Dermis blood vessel endothelial cell (primary cell): Measurements from ENCODE around the gene CPXM1. TPM values are rescaled to one million over a fixed set of nuclear protein-coding genes. Genes with fewer than 3 reads are reported as not detected.
"Not testable (repeated sequence)": the region's sequence is repeated elsewhere in the genome, so short reads cannot be mapped to it uniquely, and the experiment has no call there.

Source experiments
- DNase-seq: peaks from one replicate; pipeline ENCODE4 v3.0.0; 2010
- total RNA-seq: library from RNA; depleted of rRNA; stranded (reverse); fragments of >200 nt; gene quantifications from 2 replicates; pipeline ENCODE4 v1.2.3, GENCODE V29; 2014

The CPXM1 gene
- total RNA-seq, 1 donor from 2014 or later = 0.34 TPM

DNA sequence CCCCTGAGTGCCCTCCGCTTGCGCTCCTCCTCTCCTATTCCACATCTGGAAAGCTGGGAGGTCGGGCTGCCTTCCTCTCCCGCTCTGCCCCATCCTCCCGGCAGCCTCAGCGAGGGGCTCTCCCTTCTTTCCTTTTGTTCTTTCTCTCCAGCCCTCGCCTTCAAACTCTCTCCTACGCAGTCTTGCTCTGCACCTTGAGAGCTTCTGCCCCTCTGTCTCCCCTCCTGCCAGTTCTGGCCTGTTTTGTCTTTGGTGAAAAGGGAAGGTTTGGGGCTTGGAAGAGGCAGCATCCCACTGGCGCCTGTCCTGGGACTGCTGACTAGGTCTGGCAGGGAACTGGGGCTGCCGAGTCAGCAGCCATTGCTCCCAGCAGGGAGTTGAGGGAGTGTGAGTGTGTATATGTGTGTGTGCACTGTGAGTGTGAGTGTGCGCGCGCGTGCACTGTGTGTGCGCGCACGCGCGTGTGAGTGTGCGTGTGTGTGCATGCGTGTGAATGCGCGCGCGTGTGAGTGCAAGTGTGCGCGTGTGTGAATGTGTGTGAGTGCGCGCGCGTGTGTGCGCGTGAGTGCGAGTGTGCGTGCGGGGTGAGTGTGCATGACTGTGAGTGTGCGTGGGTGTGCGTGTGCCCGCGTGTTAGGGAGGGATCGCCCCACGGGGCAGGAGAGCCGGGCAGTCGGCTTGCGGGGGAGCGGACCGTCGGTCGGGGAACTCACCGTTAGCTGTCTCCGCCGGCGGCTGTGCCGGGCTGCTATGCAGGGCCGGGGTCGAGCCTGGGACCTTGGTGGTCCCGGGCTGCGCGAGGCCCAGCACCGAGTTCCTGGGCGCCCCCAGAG, 523 bp downstream of the CPXM1 start:
- DNase-seq = no peak

DNA sequence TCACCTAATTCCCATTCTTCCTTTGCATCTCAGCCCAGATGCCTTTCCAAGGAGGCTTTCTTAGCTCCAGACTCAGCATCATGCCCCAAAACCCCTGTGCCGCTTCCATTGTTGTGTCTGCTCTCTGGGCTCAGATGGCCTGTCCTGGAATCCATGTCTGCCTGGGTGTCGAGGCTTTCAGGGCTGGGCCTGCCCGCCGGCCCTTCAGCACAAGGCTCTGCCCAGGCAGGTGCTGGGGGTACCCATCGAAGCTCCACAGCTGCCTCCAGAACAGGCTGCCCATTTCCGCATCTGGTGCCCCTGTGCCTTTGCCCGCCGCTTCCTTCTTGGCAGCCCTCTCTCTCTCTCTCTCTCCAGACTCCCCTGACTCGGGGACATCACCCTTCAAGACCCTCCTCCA, 1.2 kb downstream of the CPXM1 start:
- DNase-seq = no peak

DNA sequence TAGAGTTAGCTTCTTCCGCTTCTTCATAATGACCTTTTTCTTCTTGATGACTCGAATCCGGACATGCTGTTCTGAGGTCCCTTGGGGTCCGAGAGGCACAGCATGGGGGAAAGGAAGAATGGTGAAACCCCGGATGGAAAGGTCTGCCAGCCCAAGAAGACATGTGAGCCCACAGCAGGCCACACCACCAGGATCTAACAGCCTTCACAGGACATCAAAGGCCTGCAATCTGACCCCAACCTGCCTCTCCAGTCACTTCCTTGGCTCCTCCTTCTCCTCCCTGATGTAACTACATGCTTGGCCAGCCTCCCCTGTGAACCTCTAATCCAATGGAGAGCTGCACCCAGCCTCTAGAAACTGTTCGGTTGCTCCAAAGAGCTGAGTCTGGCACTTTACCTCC, 1.6 kb downstream of the CPXM1 start:
- no peak for DNase-seq

DNA sequence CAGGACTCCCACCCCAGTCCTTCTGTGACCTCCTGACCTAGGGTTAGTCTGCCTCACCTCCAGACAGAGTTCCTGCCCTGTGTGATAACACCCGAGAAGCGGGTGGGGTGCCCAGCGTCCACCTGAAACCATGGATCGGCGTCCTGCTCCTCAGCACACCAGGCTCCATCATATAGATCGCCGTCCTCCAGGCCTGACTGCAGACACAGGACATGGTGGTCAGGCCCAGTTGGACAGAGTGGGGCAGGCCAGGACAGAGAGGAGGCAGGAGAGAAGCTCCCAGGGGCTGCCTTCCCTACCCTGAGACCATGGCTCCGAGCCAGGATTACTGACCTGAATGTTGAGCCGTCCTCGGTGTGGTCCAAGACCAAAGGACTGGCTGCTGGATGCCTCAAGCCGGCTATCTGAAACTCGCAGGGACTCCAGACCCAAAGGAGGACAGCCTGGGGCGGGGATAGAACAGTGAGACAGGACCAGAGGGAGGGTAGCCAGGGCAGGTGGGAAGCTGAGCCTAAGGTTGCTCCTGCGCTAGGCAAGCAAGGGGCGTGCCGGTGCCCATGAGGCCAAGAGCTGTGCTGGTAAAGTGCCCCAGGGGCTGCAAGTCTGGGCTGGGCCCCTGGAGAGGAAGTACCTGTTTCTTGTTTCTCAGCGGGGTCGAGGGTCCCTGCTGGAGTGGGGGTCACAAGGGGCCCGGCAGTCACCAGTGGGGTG, 2.2 kb downstream of the CPXM1 start:
- DNase-seq = no peak

DNA sequence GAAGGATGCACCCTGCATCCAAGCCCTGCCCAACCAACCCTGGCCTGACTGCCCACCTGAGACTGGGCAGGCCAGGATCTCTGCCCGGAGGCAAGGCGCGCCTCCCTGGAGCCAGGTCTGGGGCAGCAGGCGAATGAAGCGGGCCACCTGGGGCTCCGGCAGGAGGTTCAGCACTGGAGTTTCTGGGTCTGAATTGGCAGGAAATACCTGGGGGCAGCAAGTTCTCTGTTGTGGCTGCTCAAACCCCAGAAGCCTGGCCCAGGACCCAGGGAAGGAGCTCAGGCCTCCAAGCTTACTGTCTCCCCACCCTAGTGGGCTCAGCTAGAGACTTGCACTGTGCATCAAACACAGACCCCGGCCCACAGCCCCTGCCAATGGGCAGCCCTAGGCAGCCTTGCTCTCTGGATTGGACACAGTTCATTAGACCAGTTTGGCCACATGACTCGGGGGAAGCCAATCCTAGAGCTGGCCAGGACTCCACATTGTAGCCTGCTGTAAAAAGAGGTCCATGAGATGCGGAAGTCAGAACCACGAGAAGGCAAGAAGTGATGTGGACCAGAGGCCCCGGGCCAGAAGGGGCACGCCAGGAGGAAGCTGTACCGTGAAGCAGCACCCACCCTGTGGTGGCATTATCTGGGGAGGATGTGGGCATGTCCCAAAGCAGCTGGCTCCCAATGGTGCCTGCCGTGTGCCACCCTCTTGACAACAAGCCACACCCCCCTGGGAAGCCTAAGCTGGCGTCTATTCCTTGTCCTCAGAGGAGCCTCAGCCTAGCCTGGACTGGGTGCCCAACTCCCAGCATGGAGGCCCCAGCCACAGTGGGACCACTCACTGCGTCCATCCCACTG, 3.1 kb downstream of the CPXM1 start:
- DNase-seq = no peak

DNA sequence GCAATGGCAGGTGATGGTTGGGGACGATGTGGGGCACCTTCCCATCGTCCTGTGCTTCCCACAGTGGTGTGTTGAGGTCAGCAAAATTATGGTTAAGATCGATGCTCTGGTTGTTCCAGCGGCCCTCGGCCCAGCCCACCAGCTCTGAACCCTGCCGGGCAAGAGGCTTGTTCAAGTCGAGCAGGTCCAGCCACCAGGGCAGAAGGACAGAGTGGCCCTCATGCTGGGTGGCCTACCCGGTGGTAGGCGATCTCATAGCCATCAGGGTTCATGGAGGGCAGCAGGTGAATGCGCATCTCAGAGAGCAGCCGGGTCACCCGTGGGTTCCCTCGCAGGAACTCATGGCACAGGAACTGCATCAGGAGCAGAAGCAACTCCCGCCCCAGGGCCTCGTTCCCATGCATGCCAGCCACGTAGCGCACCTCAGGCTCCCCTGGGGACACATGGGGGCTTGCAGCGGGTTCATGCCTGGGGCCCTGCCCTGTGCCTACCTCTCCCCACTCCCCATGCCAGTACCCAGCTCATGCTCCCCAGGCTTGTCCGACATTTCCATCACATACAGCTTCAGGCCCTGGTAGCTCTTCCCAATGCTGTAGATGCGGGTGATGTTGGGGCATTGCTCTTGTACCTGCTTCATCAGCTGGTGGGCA, 4.3 kb downstream of the CPXM1 start:
- DNase-seq = no peak

DNA sequence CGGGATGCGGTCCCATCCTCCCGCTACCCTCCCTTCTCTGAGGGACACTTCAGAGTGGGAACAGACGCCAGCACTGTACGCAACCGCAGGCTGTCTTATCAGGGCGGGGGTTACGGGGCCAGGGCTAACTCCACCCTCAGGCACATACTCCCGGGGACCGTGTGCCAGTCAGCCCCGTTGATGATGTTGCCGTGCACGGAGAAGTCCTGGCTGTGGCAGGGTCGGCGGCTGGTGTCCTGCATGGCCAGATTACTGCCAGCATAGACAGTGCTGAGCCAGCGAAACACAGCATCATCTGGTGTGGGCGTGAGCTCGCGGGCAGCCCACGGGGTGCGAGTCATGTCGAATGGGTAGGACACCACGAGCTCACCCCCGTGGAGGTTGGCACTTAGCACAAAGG, 5.0 kb downstream of the CPXM1 start:
- DNase-seq = no peak

DNA sequence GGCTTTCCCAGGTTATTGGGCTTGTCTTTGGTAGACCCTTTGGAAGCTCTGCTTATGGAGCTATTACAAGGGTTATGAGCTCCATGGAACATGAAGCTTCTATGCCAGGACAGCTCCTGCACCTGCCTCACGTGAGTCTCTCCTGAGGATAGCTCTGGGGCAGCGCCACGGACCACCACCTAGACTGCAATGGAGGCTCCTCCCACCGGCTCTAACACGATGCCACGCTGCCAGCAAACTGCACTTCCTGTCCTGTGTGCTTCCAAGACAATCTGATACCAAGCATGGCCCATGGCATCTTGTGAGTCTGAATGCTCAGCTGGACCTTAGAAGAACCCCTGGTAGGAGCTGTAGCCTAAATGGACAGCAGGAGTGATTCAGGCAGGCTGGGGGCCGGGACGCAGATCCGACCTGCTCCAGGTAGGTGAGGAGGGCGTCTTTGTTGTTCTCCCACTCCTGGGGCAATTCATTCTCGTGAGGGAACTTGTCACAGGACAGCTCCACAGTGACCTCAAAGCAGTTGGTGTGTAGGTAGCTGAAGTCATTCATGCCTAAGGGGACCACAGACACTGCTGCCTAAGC, 5.5 kb downstream of the CPXM1 start:
- DNase-seq = no peak

DNA sequence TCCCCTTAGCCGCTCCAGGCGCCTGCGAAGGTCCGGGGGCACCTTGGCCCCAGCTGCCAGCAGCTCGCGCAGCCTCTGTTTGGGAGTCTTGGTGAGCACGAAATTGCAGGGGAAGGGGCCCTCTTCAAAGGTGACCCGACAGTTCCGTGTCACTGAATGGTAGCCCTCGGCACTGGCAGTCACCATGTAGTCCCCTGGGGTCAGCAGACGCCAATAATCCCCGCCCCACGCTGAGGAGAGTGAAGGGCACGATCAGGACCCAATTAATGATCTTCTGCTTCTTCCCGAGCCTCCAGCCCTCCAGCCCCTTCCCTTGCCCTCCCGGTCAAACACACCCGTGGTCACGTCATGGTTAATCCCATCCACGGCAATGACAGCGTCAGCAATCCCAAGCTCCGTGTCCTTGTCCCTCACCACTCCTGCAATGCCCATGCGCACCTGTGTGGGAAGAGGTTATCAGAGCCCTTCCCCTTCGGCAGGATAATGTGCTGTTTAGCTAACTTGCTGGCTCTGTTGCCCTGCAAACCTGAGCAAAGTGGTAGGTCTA, 6.2 kb downstream of the CPXM1 start:
- no peak for DNase-seq

DNA sequence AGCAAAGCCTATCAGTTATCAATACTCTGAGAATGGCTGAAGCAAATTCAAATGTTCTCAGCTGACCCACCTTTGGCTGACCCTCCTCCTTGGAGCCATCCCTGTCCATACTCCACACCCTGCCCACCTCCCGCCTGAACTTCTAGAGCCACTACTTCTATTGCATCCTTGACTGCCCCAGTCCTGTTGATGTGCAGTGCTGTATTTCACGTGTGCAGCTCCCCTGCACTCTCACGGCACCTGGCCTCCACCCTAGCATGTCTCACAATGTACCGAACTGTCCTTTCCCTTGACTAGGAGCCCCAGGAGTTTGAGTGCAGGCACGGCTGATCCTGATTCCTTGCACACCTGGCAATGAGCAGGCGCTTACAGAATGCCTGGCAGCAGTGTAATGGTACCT, 7.0 kb downstream of the CPXM1 start:
- DNase-seq = no peak

DNA sequence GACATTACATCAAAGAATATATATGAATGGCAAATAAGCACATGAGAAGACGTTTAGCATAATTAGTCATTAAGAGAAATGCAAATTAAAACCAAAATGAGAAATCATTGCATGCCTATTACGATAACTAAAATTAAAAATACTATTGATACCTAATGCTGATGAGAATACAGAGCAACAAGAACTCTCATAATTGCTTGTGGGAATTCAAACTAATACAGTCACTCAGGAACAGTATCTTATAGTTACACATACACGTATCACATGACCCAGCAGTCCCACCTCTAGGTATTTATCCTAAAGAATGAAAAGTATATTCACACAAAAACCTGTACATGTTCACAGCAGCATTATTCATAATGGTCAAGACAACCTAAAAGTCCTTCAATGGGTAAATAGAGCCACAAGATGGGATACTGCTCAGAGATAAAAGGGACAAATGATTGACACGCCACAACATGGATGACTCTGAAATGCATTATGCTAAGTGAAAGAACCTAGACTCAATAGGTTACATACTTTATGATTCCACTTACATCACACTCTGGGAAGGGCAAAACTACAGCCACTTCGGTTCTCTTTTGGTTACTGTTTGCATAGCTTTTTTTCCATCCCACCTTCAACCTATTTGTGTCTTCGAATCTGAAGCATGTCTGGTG, 16.4 kb downstream of the CPXM1 start:
- DNase-seq = no peak

DNA sequence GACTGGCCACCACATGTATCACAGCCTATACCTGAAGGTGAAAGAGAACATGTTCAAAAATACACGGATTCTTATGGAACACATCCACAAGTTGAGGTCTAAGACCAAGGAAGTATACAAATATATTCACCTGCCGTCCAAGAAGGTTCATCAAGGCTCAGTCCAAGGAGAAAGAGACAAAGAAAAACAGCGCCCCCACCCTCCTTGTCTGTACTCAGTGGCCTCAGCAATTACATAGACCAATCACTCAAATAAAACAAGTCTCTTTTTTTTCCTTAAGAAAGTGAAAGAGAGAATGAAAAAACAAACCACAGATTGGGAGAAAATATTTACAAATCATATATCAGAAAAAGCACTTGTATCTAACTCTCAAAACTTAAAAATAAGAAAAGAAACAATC, 19.5 kb downstream of the CPXM1 start:
- no peak for DNase-seq

DNA sequence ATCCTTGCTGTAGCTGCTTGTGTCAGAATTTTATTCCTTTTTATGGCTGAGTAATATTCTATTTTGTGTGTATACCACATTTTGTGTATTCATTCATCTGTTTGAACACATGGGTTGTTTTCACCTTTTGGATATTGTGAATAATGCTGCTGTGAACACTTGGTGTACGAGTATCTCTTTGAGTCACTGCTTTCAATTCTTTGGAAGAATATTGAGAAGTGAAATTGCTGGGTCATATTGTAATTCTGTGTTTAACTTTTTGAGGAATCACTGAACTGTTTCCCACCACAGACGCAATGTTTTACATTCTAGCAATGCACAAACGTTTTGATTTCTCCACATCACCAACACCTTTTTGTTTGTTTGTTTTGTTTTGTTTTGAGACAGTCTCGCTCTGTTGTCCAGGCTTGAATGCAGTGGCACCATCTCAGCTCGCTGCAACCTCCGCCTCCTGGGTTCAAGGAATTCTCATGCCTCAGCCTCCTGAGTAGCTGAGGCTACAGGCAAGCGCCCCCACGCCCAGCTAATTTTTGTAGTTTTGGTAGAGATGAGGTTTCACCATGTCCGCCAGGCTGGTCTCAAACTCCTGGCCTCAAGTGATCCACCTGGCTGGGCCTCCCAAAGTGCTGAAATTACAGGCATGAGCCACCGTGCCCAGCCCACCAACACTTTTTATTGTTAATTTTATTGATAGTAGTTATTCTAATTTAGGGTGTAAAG, 21.7 kb downstream of the CPXM1 start:
- DNase-seq = no peak

DNA sequence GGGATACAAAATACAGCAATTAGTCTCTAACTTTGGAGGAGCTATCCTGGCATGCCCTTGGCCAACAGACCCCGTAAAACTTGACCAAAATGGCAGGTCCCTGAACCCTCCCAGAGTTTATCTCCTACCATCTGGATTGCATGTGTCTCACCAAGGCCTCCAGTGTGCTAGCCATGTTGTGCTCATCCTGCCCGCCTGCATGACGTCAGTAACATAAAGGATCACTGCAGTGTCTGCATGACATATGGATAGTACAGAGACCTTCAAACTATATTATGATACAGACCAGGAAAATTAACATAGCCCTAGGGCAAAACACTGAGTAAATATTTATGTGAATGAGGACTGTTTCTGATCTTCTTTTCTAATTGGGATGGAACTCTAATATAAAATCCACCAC, 25.3 kb downstream of the CPXM1 start:
- no peak for DNase-seq

DNA sequence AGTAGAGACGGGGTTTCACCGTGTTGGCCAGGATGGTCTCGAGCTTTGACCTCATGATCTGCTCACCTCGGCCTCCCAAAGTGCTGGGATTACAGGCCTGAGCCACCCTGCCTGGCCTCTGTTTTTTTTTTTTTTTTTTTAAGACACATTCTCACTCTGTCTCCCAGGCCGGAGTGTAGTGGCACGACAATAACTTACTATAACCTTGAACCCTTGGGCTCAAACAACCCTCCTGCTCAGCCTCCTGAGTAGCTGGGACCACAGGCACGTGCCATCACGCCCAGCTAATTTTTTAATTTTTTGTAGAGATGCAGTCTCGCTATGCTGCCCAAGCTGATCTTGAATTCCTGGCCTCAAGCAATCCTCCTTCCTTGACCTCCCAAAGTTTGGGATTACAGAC, 26.6 kb downstream of the CPXM1 start:
- DNase-seq = no peak

DNA sequence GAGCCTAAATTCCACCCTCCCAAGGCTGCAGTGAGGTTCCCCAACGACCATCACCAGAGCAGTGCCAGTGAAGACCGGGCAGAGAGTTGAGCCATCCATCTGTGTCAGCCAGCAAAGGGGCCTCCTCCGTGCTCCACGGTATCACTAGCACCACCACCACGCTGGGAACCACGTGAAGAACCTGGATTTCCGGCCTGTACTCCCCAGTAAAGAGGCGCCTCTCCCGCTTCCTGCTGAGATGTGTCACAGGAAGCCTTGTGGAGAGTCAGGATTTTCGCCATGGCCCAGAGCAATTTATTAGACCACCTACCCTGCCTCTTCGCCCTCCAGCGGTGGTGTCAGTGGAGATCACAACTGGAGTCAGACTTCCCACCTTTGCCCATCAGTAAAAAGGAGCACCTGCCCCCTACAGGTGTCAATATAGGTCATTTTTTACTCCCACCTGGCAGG, 28.8 kb downstream of the CPXM1 start:
- DNase-seq = peak; percentile 83

DNA sequence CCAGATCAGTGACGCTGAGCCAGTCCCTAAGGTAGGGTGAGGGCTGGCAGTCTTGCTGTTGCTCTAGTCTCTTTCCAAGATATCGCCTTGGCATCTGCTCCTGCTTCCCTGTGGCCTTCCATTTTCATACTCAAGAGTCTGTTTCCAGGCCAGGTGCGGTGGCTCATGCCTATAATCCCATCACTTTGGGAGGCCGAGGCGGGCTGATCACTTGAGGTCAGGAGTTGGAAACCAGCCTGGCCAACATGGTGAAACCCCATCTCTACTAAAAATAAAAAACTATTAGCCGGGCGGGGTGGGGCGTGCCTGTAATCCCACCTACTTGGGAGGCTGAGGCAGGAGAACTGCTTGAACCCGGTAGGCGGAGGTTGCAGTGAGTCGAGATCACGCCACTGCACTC, 30.3 kb downstream of the CPXM1 start:
- DNase-seq = not testable (repeated sequence)

DNA sequence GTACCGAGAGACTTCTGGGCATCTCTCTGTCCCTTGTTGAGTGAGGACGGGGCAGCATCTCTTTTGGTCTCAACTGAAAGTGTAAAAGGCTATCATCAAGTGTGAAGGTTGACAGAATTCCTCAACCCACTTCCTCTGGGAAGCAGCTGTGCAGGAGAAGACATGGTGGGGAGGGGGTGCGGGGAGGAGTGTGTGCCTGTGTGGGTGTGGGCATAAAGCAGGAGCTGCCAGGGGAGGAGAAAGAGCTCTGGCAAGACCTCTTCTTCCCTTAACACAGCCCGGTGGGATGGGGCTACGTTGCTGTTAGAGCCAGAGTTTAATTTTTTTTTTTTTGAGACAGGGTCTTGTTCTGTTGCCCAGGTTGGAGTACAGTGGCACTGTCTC, 31.8 kb downstream of the CPXM1 start:
- DNase-seq = peak; percentile 32

DNA sequence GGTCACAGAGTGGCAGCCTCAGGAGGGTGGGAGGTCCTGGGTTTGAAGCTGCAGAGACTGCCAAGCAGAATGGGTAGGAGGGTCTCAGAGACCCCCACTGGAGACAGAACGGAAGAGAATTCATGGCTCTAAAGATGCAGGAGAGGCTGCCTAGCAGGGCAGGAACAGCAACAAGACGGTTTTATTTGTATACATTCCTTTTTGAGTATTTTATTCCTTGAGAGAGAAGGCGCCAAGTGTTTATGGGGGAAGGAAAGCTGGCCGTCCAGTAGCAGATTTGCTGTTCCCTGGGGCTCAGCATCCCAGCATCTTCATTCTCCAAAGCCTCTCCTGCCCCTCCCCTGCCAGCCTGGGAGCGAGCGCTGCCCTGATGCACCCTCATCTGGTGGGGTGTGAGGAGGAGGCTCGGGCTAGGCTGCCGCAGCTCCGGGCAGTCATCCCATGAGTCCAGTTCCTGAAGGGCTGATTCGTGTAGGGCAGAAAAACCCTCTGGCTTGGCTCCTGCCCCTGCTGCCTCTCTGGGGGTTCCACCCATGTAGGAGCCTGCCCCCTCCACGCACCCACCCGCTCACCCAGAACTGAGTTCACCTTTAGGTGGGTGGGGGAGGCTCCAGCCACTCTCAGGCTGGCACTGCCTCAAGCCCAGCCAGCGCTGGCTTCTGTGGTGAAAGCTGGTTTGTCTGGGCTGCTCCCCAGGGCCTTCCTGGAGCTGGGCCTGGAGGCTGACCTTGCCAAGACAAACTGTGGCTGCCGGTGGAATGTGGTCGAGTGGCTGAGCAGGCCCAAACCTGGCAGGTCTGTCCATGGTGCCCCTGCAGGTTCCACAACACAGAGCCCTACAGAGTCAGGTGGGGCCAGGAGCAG, 32.4 kb downstream of the CPXM1 start:
- DNase-seq = peak; percentile 54

DNA sequence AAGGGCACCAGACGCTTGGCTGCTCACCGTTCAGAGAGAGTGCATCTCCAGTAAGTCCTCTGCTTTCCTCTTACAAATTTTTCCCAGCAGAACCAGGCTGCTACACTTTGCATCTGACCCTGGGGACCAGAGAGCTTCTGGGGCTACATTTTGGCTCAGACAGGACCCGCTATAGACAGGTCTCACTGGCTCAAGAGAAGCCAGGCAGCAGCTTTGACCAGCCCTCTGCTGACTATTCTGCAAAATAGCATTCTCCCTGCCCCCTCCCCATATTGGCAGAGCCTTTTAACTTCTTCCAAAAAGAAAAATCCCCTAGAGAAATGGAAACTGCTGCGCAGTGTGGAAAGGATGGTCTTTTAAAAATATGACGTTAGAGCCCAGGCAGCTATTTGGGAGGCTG, 37.2 kb downstream of the CPXM1 start:
- no peak for DNase-seq
